Prostate gland (tissue), 2 donors: ENCODE measurements around the gene DUSP11.

Experiments used
- CTCF ChIP-seq, 4 experiments: fragments of 200-600 bp in 2 of 4; fragments of 450-650 bp in 2 of 4; sonication (generic) in 2 of 4; IDR thresholded peaks; 1 replicate in 3 of 4; 2 replicates in 1 of 4; pipeline ENCODE4 v1.5.1; 2016 to 2019; ENCODE audit warnings: antibody characterized with exemption in 4 of 4, mild to moderate bottlenecking in 2 of 4, moderate library complexity in 2 of 4
- POLR2A ChIP-seq: fragments of 450-650 bp; IDR thresholded peaks from one replicate; pipeline ENCODE4 v1.6.1; 2016; ENCODE audit warnings: antibody characterized with exemption, mild to moderate bottlenecking

GRCh38 chr2:73766349-73766748 is 13.6 kb downstream of the DUSP11 start:
- TF ChIP-seq CTCF (IDR thresholded peaks at IDR 0.05), result no peak
- TF ChIP-seq POLR2A, result no peak
